RWPE1 (cell line): ENCODE measurements around the gene TRIM27.
"Not testable (repeated sequence)": the region's sequence is repeated elsewhere in the genome, so short reads cannot be mapped to it uniquely, and the experiment has no call there.

Experiments used
- CTCF ChIA-PET: fragments of 350-600 bp; sonication (Branson Sonifier 250); formaldehyde crosslinking; extraction: SDS; loops from one replicate; lab custom pipeline; 2021; lab: Yijun Ruan, JAX
- POLR2A ChIA-PET: fragments of 400-600 bp; formaldehyde crosslinking; extraction: SDS; loops from one replicate; lab custom pipeline; 2020; ENCODE audit warnings: antibody characterized with exemption; ENCODE audit not compliant: low non-redundant PET; lab: Yijun Ruan, JAX
- DNase-seq: peaks from one replicate; pipeline ENCODE4 v3.0.0; 2012; ENCODE audit warnings: low spot score
- H3K27ac ChIP-seq: fragments of 450-650 bp; 2 replicates; pipeline ENCODE4 v1.5.1; 2017
- CTCF ChIP-seq: fragments of 450-650 bp; conservative IDR thresholded peaks from 2 replicates; pipeline ENCODE4 v1.5.1; 2017; ENCODE audit warnings: low read depth, mild to moderate bottlenecking

Gene TRIM27

GRCh38 chr6:28923318-28924102 is at the start of gene TRIM27:
TSS of gene TRIM27 (minus strand) at chr6:28923985. CDS start at chr6:28923632, 353 bp downstream.
- DNase-seq: peak; percentile 77
- no peak for TF ChIP-seq CTCF
- H3K27ac ChIP-seq: peak within 1 kb of the TSS; percentile 85
- POLR2A ChIA-PET: interaction anchor here (0.5 to 1.4 kb wide), 5 partner anchors 15 to 93 kb away, joined by 3 read pairs; no protein-coding TSS in a partner anchor
- CTCF ChIA-PET: interaction anchor here (0.8 to 1.0 kb wide), 2 partner anchors 12 to 86 kb away, joined by 3 to 4 read pairs; no protein-coding TSS in a partner anchor

GRCh38 chr6:28970056-28970455 is 46.3 kb upstream of the TRIM27 start:
- DNase-seq, H3K27ac ChIP-seq, POLR2A ChIA-PET, CTCF ChIA-PET: not testable (repeated sequence)

- ChIA-PET POLR2A (no interaction called here), CTCF (no interaction called here)
- TF ChIP-seq CTCF: no peak
- no peak for DNase-seq
- no peak overlapping the region for H3K27ac ChIP-seq
Measured at GRCh38 chr6:28969129-28969528, 45.3 kb upstream of the TRIM27 start.

- no peak for DNase-seq
- H3K27ac ChIP-seq: no peak overlapping the region
- TF ChIP-seq CTCF: no peak
- ChIA-PET CTCF (no interaction called here), POLR2A (no interaction called here)
Measured at GRCh38 chr6:28968476-28968875, 44.7 kb upstream of the TRIM27 start.

GRCh38 chr6:28965706-28966105 is 41.9 kb upstream of the TRIM27 start:
- POLR2A ChIA-PET: no interaction called here
- no peak for DNase-seq
- no peak overlapping the region for H3K27ac ChIP-seq
- CTCF ChIA-PET: no interaction called here
- TF ChIP-seq CTCF: no peak

GRCh38 chr6:28960846-28961500 is 37.2 kb upstream of the TRIM27 start:
- no peak for TF ChIP-seq CTCF
- ChIA-PET POLR2A (no interaction called here), CTCF (interaction anchor here (0.7 kb wide), 1 partner anchor 8 kb away, joined by 5 read pairs; no protein-coding TSS in a partner anchor)
- no peak overlapping the region for H3K27ac ChIP-seq
- no peak for DNase-seq

- CTCF ChIA-PET: interaction anchor here (0.6 kb wide), 1 partner anchor 122 kb away, joined by 3 read pairs; no protein-coding TSS in a partner anchor
- H3K27ac ChIP-seq: not testable (repeated sequence)
Measured at GRCh38 chr6:28958561-28959243, 34.9 kb upstream of the TRIM27 start.

GRCh38 chr6:28957795-28958314 is 34.1 kb upstream of the TRIM27 start:
- POLR2A ChIA-PET, DNase-seq, CTCF ChIA-PET: not testable (repeated sequence)

More at GRCh38 chr6:28958561-28959243, 34.9 kb upstream of the TRIM27 start:
- POLR2A ChIA-PET, DNase-seq: not testable (repeated sequence)

More at GRCh38 chr6:28957795-28958314, 34.1 kb upstream of the TRIM27 start:
- not testable (repeated sequence) for H3K27ac ChIP-seq
